Mesenchymal stem cell (in vitro differentiated cells and primary cell): Measurements from ENCODE around the gene CEP104.
A peak's percentile ranks its signal among the peaks of the same experiment; 100 is the strongest.

Experiments
- DNase-seq: peaks from one replicate; pipeline ENCODE4 v3.0.0-alpha.2; 2013
- H2AFZ ChIP-seq: one replicate; pipeline ENCODE4 v1.6.1; 2013; ENCODE audit warnings: low read depth, mild to moderate bottlenecking, control low read depth, inconsistent platforms, low read length, moderate library complexity
- H2AK5ac ChIP-seq: 2 replicates; pipeline ENCODE4 v1.6.1; 2013; ENCODE audit warnings: low read length, moderate library complexity, mild to moderate bottlenecking, inconsistent platforms; ENCODE audit not compliant: severe bottlenecking
- H2BK120ac ChIP-seq: one replicate; pipeline ENCODE4 v1.6.1; 2013; ENCODE audit warnings: low read depth, mild to moderate bottlenecking, inconsistent platforms, low read length, moderate library complexity
- H2BK12ac ChIP-seq, 2 experiments: one replicate each; pipeline ENCODE4 v1.6.1; 2013; ENCODE audit warnings: inconsistent platforms in 2 of 2, low read length in 2 of 2, mild to moderate bottlenecking in 2 of 2, moderate library complexity in 2 of 2, control low read depth in 1 of 2
- H2BK15ac ChIP-seq: one replicate; pipeline ENCODE4 v1.6.1; 2013; ENCODE audit warnings: mild to moderate bottlenecking, low read depth, inconsistent platforms; ENCODE audit not compliant: poor library complexity, severe bottlenecking
- H2BK5ac ChIP-seq: 2 replicates; pipeline ENCODE4 v1.6.1; 2013; ENCODE audit warnings: low read depth, mild to moderate bottlenecking, low read length, control low read depth, inconsistent platforms; ENCODE audit not compliant: poor library complexity, severe bottlenecking
- H3K14ac ChIP-seq, 2 experiments: one replicate each; pipeline ENCODE4 v1.6.1; 2013; ENCODE audit warnings: inconsistent platforms in 2 of 2, low read length in 2 of 2, control low read depth in 1 of 2, mild to moderate bottlenecking in 1 of 2, moderate library complexity in 1 of 2
- H3K18ac ChIP-seq, 2 experiments: one replicate each; pipeline ENCODE4 v1.6.1; 2013; ENCODE audit warnings: inconsistent platforms in 2 of 2, low read length in 2 of 2, control low read depth in 1 of 2, low read depth in 1 of 2, mild to moderate bottlenecking in 1 of 2
- H3K23ac ChIP-seq, 2 experiments: one replicate each; pipeline ENCODE4 v1.6.1; 2013; ENCODE audit warnings: inconsistent platforms in 2 of 2, low read length in 2 of 2, mild to moderate bottlenecking in 2 of 2, moderate library complexity in 2 of 2, control low read depth in 1 of 2
- H3K27ac ChIP-seq: 2 replicates; pipeline ENCODE4 v1.5.1; 2013; ENCODE audit warnings: mild to moderate bottlenecking, moderate library complexity, low read length, control low read depth, inconsistent platforms; ENCODE audit not compliant: poor library complexity, severe bottlenecking
- H3K27me3 ChIP-seq, 2 experiments: 2 replicates each; pipeline versions ENCODE4 v1.6.1 to v1.7.0; 2013; ENCODE audit warnings: low read length in 2 of 2, mild to moderate bottlenecking in 2 of 2, moderate library complexity in 2 of 2, control low read depth in 1 of 2, inconsistent platforms in 1 of 2; ENCODE audit not compliant: control insufficient read depth in 1 of 2, insufficient read depth in 1 of 2
- H3K36me3 ChIP-seq, 2 experiments: 2 replicates each; pipeline versions ENCODE4 v1.6.1 to v1.7.0; 2013; ENCODE audit warnings: low read length in 2 of 2, control low read depth in 1 of 2, inconsistent platforms in 1 of 2, low read depth in 1 of 2, mild to moderate bottlenecking in 1 of 2; ENCODE audit not compliant: insufficient read depth in 2 of 2, control insufficient read depth in 1 of 2
- H3K4ac ChIP-seq, 2 experiments: one replicate each; pipeline ENCODE4 v1.6.1; 2013; ENCODE audit warnings: inconsistent platforms in 2 of 2, low read length in 2 of 2, mild to moderate bottlenecking in 2 of 2, moderate library complexity in 2 of 2, control low read depth in 1 of 2, low read depth in 1 of 2
- H3K4me1 ChIP-seq: 2 replicates; pipeline ENCODE4 v1.6.1; 2013; ENCODE audit warnings: low read depth, low read length, control low read depth; ENCODE audit not compliant: control insufficient read depth, insufficient read depth
- H3K4me2 ChIP-seq: 2 replicates; pipeline ENCODE4 v1.6.1; 2013; ENCODE audit warnings: low read length, mild to moderate bottlenecking, inconsistent platforms; ENCODE audit not compliant: poor library complexity, severe bottlenecking
- H3K4me3 ChIP-seq, 2 experiments: 2 replicates each; pipeline versions ENCODE4 v1.5.1 to v1.7.0; 2013; ENCODE audit warnings: low read length in 2 of 2, mild to moderate bottlenecking in 2 of 2, control low read depth in 1 of 2, low read depth in 1 of 2; ENCODE audit not compliant: insufficient read depth in 1 of 2
- H3K79me1 ChIP-seq: replicated peaks from 2 replicates; pipeline ENCODE4 v1.6.1; 2013; ENCODE audit warnings: mild to moderate bottlenecking, control low read depth, low read length, inconsistent platforms; ENCODE audit not compliant: poor library complexity, severe bottlenecking
- H3K9ac ChIP-seq: 2 replicates; pipeline ENCODE4 v1.7.0; 2013; ENCODE audit warnings: mild to moderate bottlenecking, low read length, moderate library complexity
- H3K9me3 ChIP-seq: 2 replicates; pipeline ENCODE4 v1.7.0; 2013; ENCODE audit warnings: mild to moderate bottlenecking, low read length; ENCODE audit not compliant: control insufficient read depth
- H4K8ac ChIP-seq: one replicate; pipeline ENCODE4 v1.6.1; 2013; ENCODE audit warnings: inconsistent platforms, mild to moderate bottlenecking, low read length, moderate library complexity
- H4K91ac ChIP-seq: one replicate; pipeline ENCODE4 v1.6.1; 2013; ENCODE audit warnings: mild to moderate bottlenecking, low read length, inconsistent platforms
- WGBS: methylation state at CpG from one replicate; pipeline ENCODE4 v1.1.7; 2013; ENCODE audit warnings: mixed read lengths; 5-methylcytosine and 5-hydroxymethylcytosine counted together

CEP104 gene

GRCh38 chr1:3827813-3828307 lies 29.2 kb downstream of the CEP104 start:
- H2AK5ac ChIP-seq, result no peak overlapping the region
- H3K23ac ChIP-seq, result no peak overlapping the region
- no peak overlapping the region for H3K4me2 ChIP-seq
- no peak overlapping the region for H2AFZ ChIP-seq
- peak; percentile 11 for DNase-seq
- no peak overlapping the region for H3K4ac ChIP-seq
- H3K4me3 ChIP-seq, result no peak overlapping the region
- H4K91ac ChIP-seq, result no peak overlapping the region
- no peaks in the 10 kb centered on the region for H3K27me3 ChIP-seq
- H2BK5ac ChIP-seq, result no peak overlapping the region
- H3K36me3 ChIP-seq, result peaks cover 69 to 90% of the 10 kb centered on the region in 2 experiments
- no peak overlapping the region for H2BK120ac ChIP-seq
- H3K27ac ChIP-seq, result no peak overlapping the region
- H3K14ac ChIP-seq, result no peak overlapping the region
- no peak overlapping the region for H2BK15ac ChIP-seq
- no peak overlapping the region for H2BK12ac ChIP-seq
- H3K79me1 ChIP-seq, result no peaks in the 10 kb centered on the region
- H3K18ac ChIP-seq, result no peak overlapping the region
- H3K4me1 ChIP-seq, result peaks cover 6% of the 10 kb centered on the region
- H4K8ac ChIP-seq, result no peak overlapping the region
- WGBS, result 90% methylated on average over 14 of the region's 14 CpGs
- no peak overlapping the region for H3K9ac ChIP-seq
- H3K9me3 ChIP-seq, result no peaks in the 10 kb centered on the region

DNA sequence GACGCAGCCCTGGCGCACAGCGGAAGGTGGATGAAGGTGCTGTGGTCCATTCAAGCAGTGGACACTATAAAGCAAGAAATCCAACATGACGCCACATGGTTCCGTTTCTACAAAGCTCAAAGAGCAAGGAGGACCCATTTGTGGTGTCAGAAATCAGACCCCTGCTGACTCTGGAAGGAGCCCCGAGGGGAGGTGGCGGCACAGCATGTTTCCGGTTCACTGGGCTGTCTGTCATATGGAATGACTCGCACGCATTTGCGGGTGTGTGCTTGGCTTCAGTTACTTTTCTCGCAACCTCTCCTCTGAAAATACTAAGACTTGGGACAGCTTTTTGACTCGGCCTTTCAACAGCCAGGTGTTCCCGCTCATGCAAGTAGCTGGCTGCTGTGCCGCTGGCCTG lies 31.7 kb downstream of the CEP104 start:
- no peaks in the 10 kb centered on the region for H3K27me3 ChIP-seq
- H3K9me3 ChIP-seq, result no peaks in the 10 kb centered on the region
- 96% methylated on average over 15 of the region's 15 CpGs for WGBS
- no peak overlapping the region for H3K18ac ChIP-seq
- no peak overlapping the region for H4K8ac ChIP-seq
- no peak overlapping the region for H3K14ac ChIP-seq
- H2BK120ac ChIP-seq, result no peak overlapping the region
- no peak overlapping the region for H3K27ac ChIP-seq
- H2BK15ac ChIP-seq, result no peak overlapping the region
- no peak overlapping the region for H2AK5ac ChIP-seq
- no peak overlapping the region for H3K4ac ChIP-seq
- H3K4me1 ChIP-seq, result peaks cover 17% of the 10 kb centered on the region
- no peaks in the 10 kb centered on the region for H3K79me1 ChIP-seq
- no peak for DNase-seq
- no peak overlapping the region for H2AFZ ChIP-seq
- H2BK5ac ChIP-seq, result no peak overlapping the region
- H3K36me3 ChIP-seq, result peaks cover 78 to 94% of the 10 kb centered on the region in 2 experiments
- no peak overlapping the region for H4K91ac ChIP-seq
- no peak overlapping the region for H3K23ac ChIP-seq
- H2BK12ac ChIP-seq, result no peak overlapping the region
- no peak overlapping the region for H3K4me2 ChIP-seq
- H3K9ac ChIP-seq, result no peak overlapping the region
- no peak overlapping the region for H3K4me3 ChIP-seq

GRCh38 chr1:3824650-3825049 lies 32.4 kb downstream of the CEP104 start:
- no peak overlapping the region for H3K14ac ChIP-seq
- H3K23ac ChIP-seq, result no peak overlapping the region
- no peak overlapping the region for H4K91ac ChIP-seq
- no peaks in the 10 kb centered on the region for H3K9me3 ChIP-seq
- H2BK120ac ChIP-seq, result no peak overlapping the region
- H3K18ac ChIP-seq, result no peak overlapping the region
- H2BK12ac ChIP-seq, result no peak overlapping the region
- no peak overlapping the region for H2BK15ac ChIP-seq
- no peak overlapping the region for H3K4ac ChIP-seq
- no peak overlapping the region for H3K4me2 ChIP-seq
- H3K27me3 ChIP-seq, result no peaks in the 10 kb centered on the region
- H3K79me1 ChIP-seq, result no peaks in the 10 kb centered on the region
- H3K36me3 ChIP-seq, result peaks cover 77 to 94% of the 10 kb centered on the region in 2 experiments
- DNase-seq, result no peak
- no peak overlapping the region for H3K9ac ChIP-seq
- H3K27ac ChIP-seq, result no peak overlapping the region
- H3K4me3 ChIP-seq, result no peak overlapping the region
- no peak overlapping the region for H2BK5ac ChIP-seq
- H2AK5ac ChIP-seq, result no peak overlapping the region
- no peak overlapping the region for H4K8ac ChIP-seq
- no peak overlapping the region for H2AFZ ChIP-seq
- 92% methylated on average over 8 of the region's 8 CpGs for WGBS
- peaks cover 20% of the 10 kb centered on the region for H3K4me1 ChIP-seq

DNA sequence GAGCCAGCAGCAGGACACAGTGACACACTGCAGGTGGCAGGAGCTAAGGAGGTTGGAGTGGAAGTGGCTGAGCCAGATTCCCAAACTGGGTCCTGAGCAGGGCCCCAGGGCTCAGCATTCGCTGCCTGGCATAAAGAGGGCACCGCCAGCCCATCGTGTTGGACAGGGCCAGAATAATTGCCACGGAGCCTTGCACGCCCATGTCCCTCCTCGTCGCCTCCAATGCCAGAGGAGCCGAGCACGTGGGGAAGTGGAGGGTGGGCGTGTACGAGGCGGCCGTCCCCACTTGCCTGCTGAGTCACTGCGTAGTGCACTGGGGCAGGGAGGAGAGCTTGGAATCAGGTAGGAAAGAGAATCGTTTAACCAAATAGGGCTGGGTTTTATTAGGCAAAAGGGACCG lies 34.6 kb downstream of the CEP104 start:
- H3K23ac ChIP-seq, result no peak overlapping the region
- peaks cover 75 to 89% of the 10 kb centered on the region in 2 experiments for H3K36me3 ChIP-seq
- no peak overlapping the region for H2AK5ac ChIP-seq
- H2BK12ac ChIP-seq, result no peak overlapping the region
- DNase-seq, result no peak
- no peak overlapping the region for H2AFZ ChIP-seq
- no peak overlapping the region for H3K18ac ChIP-seq
- no peak overlapping the region for H3K27ac ChIP-seq
- H3K14ac ChIP-seq, result no peak overlapping the region
- H4K91ac ChIP-seq, result no peak overlapping the region
- no peak overlapping the region for H3K4me3 ChIP-seq
- H3K4me2 ChIP-seq, result no peak overlapping the region
- no peak overlapping the region for H2BK5ac ChIP-seq
- H4K8ac ChIP-seq, result no peak overlapping the region
- no peaks in the 10 kb centered on the region for H3K27me3 ChIP-seq
- WGBS, result 92% methylated on average over 16 of the region's 16 CpGs
- H3K4ac ChIP-seq, result no peak overlapping the region
- no peak overlapping the region for H2BK15ac ChIP-seq
- no peaks in the 10 kb centered on the region for H3K9me3 ChIP-seq
- H2BK120ac ChIP-seq, result no peak overlapping the region
- H3K4me1 ChIP-seq, result peaks cover 15% of the 10 kb centered on the region
- H3K79me1 ChIP-seq, result peaks cover 1% of the 10 kb centered on the region
- no peak overlapping the region for H3K9ac ChIP-seq
